OCI-LY3 (cell line): ENCODE results near the gene PPL.

Experiments used
- EZH2phosphoT487 ChIP-seq: fragments of 200-600 bp; shearing (Covaris generic); IDR thresholded peaks from 2 replicates; pipeline ENCODE4 v1.6.1; 2018; ENCODE audit warnings: antibody characterized with exemption, mixed run types, low read depth
- TF ChIP-seq, protein P1 (sequence below): fragments of 200-600, 300-600 bp; sonication (generic); IDR thresholded peaks from 2 replicates; pipeline ENCODE4 v1.5.1; 2014; ENCODE audit warnings: antibody characterized with exemption, low read length, low read depth

GRCh38 chr16:4891886-4892216 is 45.1 kb downstream of the PPL start:
- TF ChIP-seq, protein P1, sequence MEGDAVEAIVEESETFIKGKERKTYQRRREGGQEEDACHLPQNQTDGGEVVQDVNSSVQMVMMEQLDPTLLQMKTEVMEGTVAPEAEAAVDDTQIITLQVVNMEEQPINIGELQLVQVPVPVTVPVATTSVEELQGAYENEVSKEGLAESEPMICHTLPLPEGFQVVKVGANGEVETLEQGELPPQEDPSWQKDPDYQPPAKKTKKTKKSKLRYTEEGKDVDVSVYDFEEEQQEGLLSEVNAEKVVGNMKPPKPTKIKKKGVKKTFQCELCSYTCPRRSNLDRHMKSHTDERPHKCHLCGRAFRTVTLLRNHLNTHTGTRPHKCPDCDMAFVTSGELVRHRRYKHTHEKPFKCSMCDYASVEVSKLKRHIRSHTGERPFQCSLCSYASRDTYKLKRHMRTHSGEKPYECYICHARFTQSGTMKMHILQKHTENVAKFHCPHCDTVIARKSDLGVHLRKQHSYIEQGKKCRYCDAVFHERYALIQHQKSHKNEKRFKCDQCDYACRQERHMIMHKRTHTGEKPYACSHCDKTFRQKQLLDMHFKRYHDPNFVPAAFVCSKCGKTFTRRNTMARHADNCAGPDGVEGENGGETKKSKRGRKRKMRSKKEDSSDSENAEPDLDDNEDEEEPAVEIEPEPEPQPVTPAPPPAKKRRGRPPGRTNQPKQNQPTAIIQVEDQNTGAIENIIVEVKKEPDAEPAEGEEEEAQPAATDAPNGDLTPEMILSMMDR, result no peak
- TF ChIP-seq EZH2phosphoT487, result no peak
